MM.1S (cell line): ENCODE measurements around the gene NBAS.

Source experiments
- DNase-seq: peaks from one replicate; pipeline ENCODE4 v3.0.0-alpha.2; 2015
- H2AFZ ChIP-seq: fragments of 300-600 bp; sonication (generic); 2 replicates; pipeline ENCODE4 v1.6.0; 2016; ENCODE audit warnings: antibody characterized with exemption, low read length
- H3F3A ChIP-seq: fragments of 300-600 bp; sonication (generic); 2 replicates; pipeline ENCODE4 v1.6.1; 2016; ENCODE audit warnings: mild to moderate bottlenecking, antibody characterized with exemption, low read length, moderate library complexity, mixed read lengths; ENCODE audit not compliant: insufficient read depth
- H3K27ac ChIP-seq: fragments of 300-600 bp; sonication (generic); 2 replicates; pipeline ENCODE4 v1.5.1; 2016; ENCODE audit warnings: mild to moderate bottlenecking, low read length
- H3K27me3 ChIP-seq: fragments of 300-600 bp; sonication (generic); replicated peaks from 2 replicates; pipeline ENCODE4 v1.6.0; 2016; ENCODE audit warnings: low read length; ENCODE audit not compliant: insufficient read depth
- H3K36me3 ChIP-seq: fragments of 300-600 bp; sonication (generic); replicated peaks from 2 replicates; pipeline ENCODE4 v1.6.1; 2016; ENCODE audit warnings: mild to moderate bottlenecking, low read length, mixed read lengths; ENCODE audit not compliant: insufficient read depth
- H3K4me1 ChIP-seq: fragments of 300-600 bp; sonication (generic); 2 replicates; pipeline ENCODE4 v1.6.1; 2016; ENCODE audit warnings: low read length, mixed read lengths
- H3K4me2 ChIP-seq: fragments of 300-600 bp; sonication (generic); 2 replicates; pipeline ENCODE4 v1.6.0; 2016; ENCODE audit warnings: low read depth, low read length
- H3K4me3 ChIP-seq: fragments of 300-600 bp; sonication (generic); 2 replicates; pipeline ENCODE4 v1.5.1; 2016; ENCODE audit warnings: low read length, mixed read lengths
- H3K79me2 ChIP-seq: fragments of 300-600 bp; sonication (generic); 2 replicates; pipeline ENCODE4 v1.6.1; 2016; ENCODE audit warnings: mixed run types, low read length, mixed read lengths
- H3K9ac ChIP-seq: fragments of 300-600 bp; sonication (generic); 2 replicates; pipeline ENCODE4 v1.6.1; 2016; ENCODE audit warnings: low read length, mixed read lengths
- H3K9me2 ChIP-seq: fragments of 300-600 bp; sonication (generic); replicated peaks from 2 replicates; pipeline ENCODE4 v1.6.1; 2016; ENCODE audit warnings: mild to moderate bottlenecking, low read length, mixed read lengths; ENCODE audit not compliant: insufficient read depth
- H3K9me3 ChIP-seq: fragments of 300-600 bp; sonication (generic); replicated peaks from 2 replicates; pipeline ENCODE4 v1.6.1; 2016; ENCODE audit warnings: mild to moderate bottlenecking, low read length, mixed read lengths; ENCODE audit not compliant: insufficient read depth
- H4K20me1 ChIP-seq: fragments of 300-600 bp; sonication (generic); 2 replicates; pipeline ENCODE4 v1.6.1; 2016; ENCODE audit warnings: mild to moderate bottlenecking, low read length, moderate library complexity, mixed read lengths; ENCODE audit not compliant: insufficient read depth
- CTCF ChIP-seq: fragments of 300-600 bp; sonication (generic); IDR thresholded peaks from 2 replicates; pipeline ENCODE4 v1.5.1; 2016; ENCODE audit warnings: antibody characterized with exemption, low read length, mixed read lengths
- EZH2 ChIP-seq: fragments of 300-600 bp; sonication (generic); optimal IDR thresholded peaks from 2 replicates; pipeline ENCODE3; 2017; ENCODE audit warnings: low read depth, mild to moderate bottlenecking, antibody characterized with exemption, low read length, mixed read lengths
- EZH2phosphoT487 ChIP-seq: fragments of 300-600 bp; sonication (generic); IDR thresholded peaks from 2 replicates; pipeline ENCODE4 v1.6.1; 2018; ENCODE audit warnings: antibody characterized with exemption, low read length

Gene NBAS

GRCh38 chr2:15230599-15231192, 330.4 kb downstream of the NBAS start:
- no peak for DNase-seq
- TF ChIP-seq EZH2 (no peak), EZH2phosphoT487 (no peak), CTCF (no peak)
- Histone ChIP-seq H3K4me3 (no peak overlapping the region), H3K27ac (no peak overlapping the region), H3K79me2 (no peaks in the 10 kb centered on the region), H3K36me3 (no peaks in the 10 kb centered on the region), H3F3A (no peaks in the 10 kb centered on the region), H3K4me1 (no peaks in the 10 kb centered on the region), H3K27me3 (no peaks in the 10 kb centered on the region), H3K4me2 (no peak overlapping the region), H4K20me1 (no peaks in the 10 kb centered on the region), H3K9ac (no peak overlapping the region), H2AFZ (no peak overlapping the region), H3K9me3 (no peaks in the 10 kb centered on the region), H3K9me2 (no peaks in the 10 kb centered on the region)

DNA sequence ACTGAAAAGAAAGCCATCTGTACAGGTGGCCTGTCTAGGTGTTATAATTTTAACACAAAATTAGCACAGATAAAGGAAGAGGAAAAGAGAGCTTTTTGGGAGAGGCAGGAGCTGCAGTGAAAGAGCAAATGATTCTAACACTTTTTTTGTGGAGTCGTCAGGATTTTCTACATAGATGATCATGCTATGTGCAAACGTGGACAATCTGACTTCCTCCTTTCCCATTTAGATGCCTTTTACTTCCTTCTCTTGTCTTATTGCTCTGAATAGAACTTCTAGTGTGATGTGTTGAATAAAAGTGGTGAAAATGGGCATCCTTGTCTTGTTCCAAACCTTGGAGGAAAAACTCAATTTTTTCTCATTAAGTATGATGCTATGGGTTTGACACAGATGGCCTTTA, 334.5 kb downstream of the NBAS start:
- DNase-seq: no peak
- H3K9me3 ChIP-seq: no peaks in the 10 kb centered on the region
- H3K9me2 ChIP-seq: no peaks in the 10 kb centered on the region
- no peak overlapping the region for H3K4me3 ChIP-seq
- H3K9ac ChIP-seq: no peak overlapping the region
- H3K4me1 ChIP-seq: no peaks in the 10 kb centered on the region
- H3K4me2 ChIP-seq: no peak overlapping the region
- H4K20me1 ChIP-seq: no peaks in the 10 kb centered on the region
- no peaks in the 10 kb centered on the region for H3K27me3 ChIP-seq
- no peaks in the 10 kb centered on the region for H3K79me2 ChIP-seq
- no peaks in the 10 kb centered on the region; the same call in 1 of the 2 replicates for H3K36me3 ChIP-seq
- no peak for TF ChIP-seq EZH2phosphoT487
- no peak for TF ChIP-seq EZH2
- no peak for TF ChIP-seq CTCF
- no peaks in the 10 kb centered on the region for H3F3A ChIP-seq
- H3K27ac ChIP-seq: no peak overlapping the region
- H2AFZ ChIP-seq: no peak overlapping the region

- H2AFZ ChIP-seq: no peak overlapping the region
- H3K4me3 ChIP-seq: no peak overlapping the region
- no peak overlapping the region for H3K27ac ChIP-seq
Observed at GRCh38 chr2:15225131-15225530, 336.0 kb downstream of the NBAS start.

More at GRCh38 chr2:15225131-15225530, 336.0 kb downstream of the NBAS start:
- Histone ChIP-seq H3K9me2 (no peaks in the 10 kb centered on the region), H3K4me1 (no peaks in the 10 kb centered on the region), H3F3A (no peaks in the 10 kb centered on the region), H3K9me3 (no peaks in the 10 kb centered on the region), H3K36me3 (no peaks in the 10 kb centered on the region; the same call in 1 of the 2 replicates), H3K9ac (no peak overlapping the region), H3K4me2 (no peak overlapping the region), H3K79me2 (no peaks in the 10 kb centered on the region), H4K20me1 (no peaks in the 10 kb centered on the region), H3K27me3 (no peaks in the 10 kb centered on the region)
- DNase-seq: no peak
- TF ChIP-seq EZH2phosphoT487 (no peak), CTCF (no peak), EZH2 (no peak)
